KG1 (cell line): ENCODE measurements around the gene ODC1.
A peak's percentile ranks its signal among the peaks of the same experiment; 100 is the strongest.
"Not testable (repeated sequence)": the region's sequence is repeated elsewhere in the genome, so short reads cannot be mapped to it uniquely, and the experiment has no call there.

Source experiments
- DNase-seq: peaks from one replicate; lab custom pipeline; 2025; lab: John Stamatoyannopoulos, UW

Gene ODC1

DNA sequence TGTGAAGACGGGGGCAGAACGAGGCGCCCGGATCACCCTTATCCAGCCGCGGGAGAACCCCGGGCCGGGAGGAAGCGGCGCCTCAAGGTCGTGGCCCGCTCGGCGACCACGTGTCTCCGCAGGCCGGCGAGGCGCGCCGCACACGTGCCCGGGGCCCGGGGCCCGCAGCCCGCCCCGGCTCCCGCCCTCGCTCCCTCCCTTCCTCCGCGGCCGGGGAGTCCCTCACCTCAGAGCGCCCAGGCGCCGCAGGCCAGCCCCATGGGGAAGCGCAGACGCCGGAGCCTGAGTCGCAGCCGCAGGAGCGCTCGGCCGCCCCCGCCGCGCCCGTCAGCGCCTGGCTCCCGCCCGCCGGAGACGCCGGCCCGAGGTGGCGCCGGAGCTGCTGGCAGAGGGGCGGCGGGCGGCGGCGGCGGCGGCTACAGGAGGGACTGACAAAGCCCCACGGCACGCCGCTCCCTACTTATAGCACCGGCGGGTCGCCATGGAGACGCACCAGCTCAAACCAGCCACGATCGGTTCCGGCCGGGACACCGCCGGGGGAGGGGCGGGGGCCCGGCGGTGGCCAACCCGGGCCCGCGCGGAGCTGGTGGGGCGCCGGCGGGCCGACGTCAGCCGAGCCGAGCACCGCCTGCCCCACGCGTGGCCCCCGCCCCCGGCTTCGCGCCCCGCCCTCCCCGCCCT, at the start of gene ODC1:
Gene ODC1 (minus strand): TSS at position 433 of the 681 bp plus-strand sequence. CDS start 3,295 bp downstream, outside the sequence.
- peak; percentile 83 for DNase-seq

DNA sequence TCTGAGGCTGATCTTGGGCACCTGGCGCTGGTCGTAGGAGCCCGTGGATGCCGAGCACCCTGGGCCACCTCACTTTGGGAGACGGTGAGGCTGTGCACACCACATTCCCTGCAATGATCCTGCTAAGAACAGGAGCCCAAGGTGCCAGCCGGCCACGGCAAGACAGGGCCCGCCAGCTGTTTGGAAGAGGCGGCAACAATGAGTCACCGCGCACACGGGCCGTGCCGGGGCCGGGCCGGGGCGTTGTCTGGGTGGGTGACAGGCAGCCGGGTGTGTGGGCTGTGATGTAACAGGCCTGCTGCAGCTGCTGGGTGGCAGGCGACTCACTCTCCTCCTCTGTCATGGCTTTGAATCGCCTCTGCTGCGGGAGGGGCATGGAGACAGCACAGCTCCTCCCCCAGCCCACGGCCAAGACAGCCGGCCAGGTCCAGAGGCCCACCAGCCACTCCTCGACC, 49.7 kb upstream of the ODC1 start:
- DNase-seq: no peak

DNA sequence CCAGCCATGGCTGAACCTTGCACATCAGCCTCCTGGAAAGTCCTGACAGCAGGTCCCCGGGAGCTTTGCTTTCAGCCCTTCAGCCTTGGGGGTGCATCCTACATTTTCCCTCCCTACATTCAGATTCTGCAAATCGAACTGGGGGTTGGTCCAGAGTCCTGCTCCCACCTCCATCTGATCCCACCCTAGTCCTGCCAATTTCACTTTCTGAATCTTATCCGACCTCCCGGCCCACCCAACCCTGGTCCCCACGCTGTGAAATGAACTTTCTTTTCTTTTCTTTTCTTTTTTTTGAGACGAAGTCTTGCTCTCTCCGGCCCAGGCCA, 47.8 kb upstream of the ODC1 start:
- DNase-seq: no peak

DNA sequence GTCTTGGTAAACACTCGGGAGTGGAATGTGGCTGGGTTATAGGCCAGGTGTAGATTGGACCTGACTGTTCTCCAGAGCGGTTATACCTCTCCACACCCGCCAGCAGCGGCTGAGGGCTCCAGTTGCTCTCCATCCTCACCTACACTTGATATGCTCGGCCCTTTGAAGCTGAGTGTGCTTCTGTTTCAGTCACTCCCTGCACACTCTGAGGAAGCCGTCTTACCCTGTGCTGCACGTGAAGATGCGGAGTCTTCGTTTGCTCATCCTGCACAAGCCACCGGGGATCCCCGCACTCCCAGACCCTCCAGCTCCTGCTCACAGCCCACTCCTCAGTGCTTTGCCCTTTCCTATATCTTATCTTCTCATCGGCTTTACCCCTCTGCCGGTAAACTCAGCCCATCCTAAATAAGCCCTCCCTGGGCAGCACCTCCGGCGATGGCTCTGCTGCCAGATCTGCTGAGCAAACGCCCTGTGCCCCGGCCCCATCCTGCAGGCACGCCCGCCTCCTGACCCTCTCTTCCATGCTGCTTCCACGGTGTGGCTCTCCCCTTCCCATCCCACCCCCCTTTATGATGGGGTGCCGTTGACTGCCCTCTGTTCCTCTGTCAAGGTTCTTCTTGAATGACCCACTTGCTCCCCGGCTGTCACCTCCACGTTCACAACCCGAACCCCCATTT, 47.3 kb upstream of the ODC1 start:
- no peak for DNase-seq

DNA sequence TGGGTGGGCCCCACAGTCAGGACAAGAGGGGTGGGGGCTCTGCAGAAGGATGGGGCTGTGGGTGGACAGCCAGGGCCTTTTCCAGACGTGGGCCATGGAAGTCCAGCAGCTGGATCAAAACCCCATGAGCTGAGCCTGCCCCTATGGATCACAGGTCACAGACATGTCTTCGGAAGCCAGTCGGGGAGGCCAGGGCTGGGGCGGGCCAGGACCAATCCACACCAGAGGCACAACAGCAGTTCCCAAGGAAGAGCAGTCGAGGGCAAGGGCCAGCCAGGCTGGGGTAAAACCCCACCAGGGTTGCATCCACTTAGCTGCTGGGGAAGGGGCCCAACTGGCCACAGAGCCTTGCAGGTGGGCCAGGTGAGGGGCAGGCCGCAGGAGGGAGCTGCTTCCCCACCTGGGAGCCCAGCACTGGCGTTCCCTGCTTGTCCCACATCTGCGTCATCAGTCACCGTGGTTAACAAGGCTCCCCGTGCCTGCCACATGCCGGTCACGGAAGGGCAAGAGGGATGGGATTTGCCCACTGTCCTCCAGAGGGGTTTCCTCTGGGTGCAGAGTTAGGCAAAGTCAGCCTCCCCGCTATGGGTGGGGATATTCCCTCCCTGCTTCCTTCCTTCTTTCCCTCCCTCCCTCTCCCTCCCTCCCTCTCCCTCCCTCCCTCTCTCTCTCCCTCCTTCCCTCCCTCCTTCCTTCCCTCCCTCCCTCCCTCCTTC, 46.4 kb upstream of the ODC1 start:
- DNase-seq: no peak

DNA sequence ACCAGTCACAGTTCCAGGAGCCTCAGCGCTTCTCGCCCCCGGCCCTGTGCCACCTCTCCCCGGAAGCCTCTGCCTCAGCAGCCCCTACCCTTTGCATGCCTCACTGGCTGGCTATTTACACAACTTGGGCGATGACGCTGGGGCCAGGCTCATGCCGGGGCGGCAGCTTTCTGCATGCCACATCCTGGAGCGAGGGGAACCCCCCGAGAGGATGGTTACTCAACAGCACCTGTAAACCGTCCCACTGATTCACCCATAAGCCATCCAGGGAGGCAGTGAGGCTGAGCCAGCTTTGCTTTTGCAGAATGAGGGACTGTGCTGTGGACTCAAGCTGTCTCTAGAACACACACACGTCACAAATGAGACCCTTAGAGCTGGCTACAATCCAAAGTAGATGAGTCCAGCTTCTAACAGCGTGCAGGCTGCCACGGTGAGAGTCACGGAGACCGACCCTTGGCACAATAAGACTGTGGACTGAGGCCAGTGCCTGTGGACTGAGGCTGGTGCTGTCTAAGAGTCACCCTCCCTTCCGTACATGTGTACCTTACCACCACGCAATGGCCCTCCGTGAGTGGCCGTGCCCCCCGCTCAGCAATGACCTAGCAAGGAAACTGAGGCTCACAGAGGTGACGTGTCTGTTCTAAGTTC, 45.6 kb upstream of the ODC1 start:
- no peak for DNase-seq

DNA sequence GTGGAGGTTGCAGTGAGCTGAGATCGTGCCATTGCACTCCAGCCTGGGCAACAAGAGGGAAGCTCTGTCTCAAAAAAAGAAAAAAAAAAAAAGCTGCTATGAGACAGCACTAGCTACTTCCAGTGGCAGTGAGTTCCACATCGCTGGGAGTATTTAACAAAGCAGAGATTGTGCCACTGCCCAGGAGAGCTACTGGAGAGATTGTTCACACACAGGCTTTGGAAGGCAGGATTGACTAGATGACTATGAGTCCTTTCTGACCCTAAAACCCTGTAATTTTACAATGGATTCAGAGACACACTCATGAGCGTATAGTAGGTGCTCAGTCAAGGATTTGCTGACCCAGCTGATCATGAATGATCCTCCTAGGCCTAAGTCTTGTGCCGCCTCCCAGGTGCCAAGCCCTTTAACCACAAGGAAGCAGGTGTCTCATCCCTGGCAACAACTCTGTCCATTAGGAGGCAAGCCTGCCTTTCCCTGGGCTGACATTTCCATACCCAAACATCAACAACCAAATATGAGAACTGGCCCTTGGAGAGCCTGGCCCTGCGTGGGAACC, 45.0 kb upstream of the ODC1 start:
- no peak for DNase-seq

DNA sequence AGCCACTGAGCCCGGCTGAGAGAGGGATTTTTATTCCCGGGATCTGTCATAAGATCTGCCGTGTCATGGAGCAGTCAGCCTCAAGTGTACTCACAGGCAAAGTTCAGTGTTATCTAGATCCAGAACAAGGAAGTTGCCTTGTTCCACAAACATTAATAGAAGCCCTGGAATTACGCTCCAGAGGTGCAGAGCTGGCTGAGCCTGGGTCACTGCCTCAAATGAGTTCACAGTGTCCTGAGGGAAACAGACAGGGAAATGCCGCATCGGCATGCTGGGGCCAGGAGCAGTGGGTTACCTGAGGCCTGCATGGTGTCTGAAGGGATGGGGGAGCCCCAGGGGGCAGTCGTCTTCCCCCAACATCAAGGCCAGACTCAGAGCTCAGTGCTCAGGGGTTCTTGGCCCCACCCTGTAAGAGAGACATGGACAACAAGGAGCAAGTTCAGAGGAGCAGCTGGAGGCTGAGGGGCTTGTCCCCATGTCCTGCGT, 42.7 kb upstream of the ODC1 start:
- DNase-seq: no peak

DNA sequence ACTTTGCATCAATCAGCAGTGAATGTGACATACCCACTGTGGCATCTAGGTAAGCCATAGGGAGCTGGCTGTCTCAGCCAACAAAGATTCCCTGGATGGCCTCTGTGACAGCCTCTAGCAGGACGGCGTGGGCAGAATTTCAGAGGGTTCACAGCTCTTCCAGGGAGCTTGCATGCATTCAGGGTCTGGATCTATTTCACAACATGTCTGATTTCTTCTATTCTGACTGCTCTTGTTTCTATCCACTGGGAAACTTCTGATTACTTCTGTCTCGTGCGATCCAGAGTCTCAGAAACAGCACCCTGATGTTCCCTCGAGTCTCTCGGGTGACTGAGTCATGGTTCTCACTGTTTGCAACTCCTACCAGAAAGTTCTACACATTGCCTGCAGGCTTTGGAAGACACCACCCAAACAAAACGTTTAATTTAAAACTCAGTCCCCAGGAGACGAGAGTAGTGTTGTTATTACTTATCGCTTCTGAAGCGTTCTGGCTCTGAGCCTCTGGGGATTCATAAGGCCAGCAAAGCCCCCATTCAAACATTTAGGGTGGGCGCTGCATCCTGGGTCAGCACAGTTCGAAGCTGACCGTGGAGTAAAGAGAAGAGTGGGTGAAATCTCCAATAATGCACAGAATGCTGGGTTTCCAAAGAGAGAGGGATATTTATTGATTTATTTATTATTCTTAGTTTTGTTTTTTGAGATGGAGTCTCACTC, 41.9 kb upstream of the ODC1 start:
- DNase-seq: no peak

DNA sequence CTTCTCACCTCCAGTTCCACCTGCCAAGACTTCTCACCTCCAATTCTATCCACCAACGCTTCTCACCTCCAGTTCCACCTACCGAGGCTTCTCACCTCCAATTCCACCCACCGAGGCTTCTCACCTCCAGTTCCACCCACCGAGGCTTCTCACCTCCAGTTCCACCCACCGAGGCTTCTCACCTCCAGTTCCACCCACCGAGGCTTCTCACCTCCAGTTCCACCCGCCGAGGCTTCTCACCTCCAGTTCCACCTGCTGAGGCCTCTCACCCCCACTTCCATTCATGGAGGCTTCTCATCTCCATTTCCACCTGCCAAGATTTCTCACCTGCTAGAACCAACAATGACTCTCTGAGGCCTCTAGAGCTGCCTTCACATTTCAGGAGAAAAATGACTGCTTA, 40.0 kb upstream of the ODC1 start:
- not testable (repeated sequence) for DNase-seq

DNA sequence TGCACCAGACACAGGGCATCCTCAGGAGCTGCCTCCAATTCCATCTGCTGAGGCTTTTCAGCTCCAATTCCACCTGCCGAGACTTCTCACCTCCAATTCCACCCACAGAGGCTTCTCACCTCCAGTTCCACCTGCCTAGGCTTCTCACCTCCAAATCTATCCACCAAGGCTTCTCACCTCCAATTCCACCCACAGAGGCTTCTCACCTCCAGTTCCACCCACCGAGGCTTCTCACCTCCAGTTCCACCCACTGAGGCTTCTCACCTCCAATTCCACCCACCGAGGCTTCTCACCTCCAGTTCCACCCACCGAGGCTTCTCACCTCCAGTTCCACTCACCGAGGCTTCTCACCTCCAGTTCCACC, 39.6 kb upstream of the ODC1 start:
- not testable (repeated sequence) for DNase-seq

DNA sequence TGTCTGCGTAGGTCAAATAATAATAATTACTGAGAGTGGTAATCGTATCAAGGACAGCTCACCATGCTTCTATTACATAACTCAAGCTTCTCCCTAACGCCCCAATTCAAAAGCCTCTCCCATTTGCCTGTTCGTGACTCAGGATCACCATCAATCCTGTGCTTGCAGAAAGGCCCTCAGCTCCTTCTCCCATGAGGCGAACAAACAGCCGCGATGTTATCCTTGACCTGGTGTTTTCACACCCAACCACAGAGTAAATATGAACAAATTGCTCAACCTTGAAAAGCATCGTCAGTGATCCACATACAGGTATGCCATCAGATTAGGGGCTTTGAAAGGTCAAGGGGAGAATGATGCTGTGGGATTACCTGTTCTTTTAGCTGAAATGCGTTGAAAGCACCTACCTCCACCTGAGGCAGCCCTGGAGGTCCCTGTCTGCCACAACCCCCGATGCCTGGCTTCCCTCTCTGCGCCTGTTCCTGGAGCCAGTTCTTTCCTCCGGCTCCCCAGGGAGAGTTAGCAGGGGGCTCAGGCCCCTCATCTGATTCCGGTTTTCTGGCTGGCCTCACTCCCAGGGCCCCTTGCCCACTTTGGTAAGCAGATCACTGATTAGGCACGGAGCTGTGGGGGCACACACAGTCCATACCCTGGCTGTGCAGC, 39.1 kb upstream of the ODC1 start:
- no peak for DNase-seq

DNA sequence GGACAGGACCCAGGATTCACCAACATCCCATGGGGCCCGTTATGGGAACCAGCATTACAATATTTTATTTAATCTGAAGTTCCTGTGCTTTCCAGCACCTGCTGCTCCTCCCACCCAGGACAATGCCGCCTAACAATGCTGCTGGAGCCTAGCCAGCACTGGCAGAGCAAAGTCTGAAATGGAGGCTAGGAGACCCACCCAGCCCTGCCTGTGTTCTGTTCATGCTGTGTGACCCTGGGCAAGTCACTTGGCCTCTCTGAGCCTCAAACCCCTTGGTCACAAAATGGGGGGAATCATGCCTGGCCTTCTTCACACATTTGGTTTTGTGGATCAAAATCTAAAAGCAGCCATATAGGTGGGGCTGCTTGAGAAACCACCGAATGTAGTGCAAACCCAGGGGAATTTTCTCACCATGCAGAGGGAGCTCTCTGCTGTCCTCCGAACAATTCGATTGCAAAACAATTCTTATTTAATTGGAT, 38.5 kb upstream of the ODC1 start:
- DNase-seq: no peak

DNA sequence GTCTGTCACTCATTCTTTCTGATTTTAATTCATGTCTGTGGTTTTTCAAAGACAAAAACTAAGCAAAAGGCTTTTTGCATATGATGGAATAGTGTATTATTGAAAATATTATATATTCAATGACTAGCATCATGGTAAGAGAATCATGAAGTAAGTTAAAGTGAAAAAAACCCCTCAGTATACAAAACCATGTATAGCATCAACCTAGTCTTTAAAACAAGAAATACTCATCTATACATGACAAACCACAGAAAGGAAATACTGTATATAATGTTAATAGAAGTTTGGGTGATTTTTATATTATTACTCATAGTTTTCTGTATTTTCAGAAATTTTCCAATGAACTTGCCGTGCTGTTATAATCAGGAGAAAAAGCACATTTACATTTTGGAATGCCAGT, 38.0 kb upstream of the ODC1 start:
- no peak for DNase-seq

DNA sequence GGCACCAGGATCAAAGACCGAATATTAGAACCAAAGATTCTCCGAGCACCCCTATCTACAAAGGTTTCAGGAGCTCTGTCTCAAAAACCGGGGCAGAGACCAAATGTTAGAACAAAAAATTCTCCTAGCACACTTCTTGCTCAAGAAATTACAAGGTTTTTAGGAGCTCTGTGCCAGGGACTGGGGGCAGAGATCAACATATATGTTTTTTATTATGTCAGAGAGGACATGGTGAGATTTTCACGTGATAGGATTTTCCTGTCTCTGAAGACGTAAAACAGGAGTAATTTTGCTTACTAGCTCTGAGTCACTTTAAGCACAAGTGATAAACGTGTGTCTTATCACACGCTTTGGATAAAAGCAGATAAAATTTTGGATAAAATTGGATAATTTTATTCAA, 34.8 kb upstream of the ODC1 start:
- DNase-seq: no peak

DNA sequence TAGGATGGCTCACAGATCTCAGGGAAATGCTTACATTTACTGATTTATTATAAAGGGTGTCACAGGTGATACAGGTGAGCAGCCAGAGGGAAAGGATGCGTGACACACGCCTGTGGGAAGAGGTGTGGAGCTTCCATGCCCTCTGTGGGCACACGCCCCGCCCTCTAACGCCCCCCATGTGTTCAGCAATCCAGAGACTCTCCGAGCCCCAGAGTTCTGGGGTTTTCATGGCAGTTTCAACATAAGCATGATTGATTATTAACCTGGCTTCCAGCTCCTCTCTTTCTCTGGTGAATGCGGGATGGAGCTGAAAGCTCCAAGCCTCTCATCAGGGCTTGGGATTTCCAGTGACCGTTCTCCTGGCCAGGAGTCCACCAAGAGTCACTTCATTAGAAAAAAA, 34.3 kb upstream of the ODC1 start:
- no peak for DNase-seq

DNA sequence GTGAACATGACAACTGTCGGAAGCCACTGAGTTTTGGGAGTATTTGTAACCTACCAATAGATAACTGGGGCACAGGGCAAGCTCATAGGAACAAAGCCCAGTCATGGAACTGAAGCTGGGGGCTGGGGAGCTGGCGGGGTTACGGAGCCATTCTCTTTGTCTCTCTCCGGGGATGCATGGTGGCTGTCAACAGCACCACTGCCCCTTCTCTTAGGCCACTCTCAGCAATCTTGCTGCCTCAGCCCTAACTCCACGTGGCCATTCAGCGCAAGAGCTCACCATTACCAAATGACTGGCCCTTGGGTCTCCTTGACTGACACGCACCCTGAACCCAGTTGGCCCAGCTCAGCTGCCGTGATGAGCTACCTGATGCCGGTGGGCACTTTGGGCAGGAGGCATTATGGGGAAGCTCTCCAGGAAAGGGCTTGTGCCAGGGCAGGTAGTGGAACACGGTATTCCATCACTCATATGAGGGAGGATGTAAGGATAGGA, 33.6 kb upstream of the ODC1 start:
- no peak for DNase-seq

DNA sequence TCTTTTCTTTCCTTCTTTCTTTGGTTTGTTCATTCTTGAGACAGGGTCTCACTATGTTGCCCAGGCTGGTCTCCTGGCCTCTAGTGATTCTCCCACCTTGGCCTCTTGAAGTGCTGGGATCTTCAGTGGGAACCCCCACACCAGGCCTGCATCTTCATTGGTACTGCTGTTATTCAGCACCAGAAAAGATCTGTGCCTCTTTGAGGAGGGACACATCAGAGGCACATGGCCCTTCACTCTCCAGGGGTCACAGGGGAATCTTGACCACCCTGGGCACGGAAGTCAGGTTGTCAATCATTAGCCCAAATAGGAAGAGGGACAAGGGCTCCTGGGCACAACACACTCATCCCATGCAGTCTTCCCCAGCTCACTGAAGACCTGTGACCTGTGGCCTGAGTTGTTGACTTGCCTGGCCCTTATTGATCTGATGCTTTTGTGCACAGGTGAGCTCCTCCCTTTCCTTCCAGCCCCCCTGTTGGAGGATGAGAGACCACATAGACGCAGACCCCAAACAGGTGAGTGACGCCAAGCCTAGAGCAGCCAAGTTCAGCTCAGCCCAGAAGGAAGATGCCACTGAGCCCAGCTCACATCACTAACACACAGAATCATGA, 33.0 kb upstream of the ODC1 start:
- DNase-seq: no peak

DNA sequence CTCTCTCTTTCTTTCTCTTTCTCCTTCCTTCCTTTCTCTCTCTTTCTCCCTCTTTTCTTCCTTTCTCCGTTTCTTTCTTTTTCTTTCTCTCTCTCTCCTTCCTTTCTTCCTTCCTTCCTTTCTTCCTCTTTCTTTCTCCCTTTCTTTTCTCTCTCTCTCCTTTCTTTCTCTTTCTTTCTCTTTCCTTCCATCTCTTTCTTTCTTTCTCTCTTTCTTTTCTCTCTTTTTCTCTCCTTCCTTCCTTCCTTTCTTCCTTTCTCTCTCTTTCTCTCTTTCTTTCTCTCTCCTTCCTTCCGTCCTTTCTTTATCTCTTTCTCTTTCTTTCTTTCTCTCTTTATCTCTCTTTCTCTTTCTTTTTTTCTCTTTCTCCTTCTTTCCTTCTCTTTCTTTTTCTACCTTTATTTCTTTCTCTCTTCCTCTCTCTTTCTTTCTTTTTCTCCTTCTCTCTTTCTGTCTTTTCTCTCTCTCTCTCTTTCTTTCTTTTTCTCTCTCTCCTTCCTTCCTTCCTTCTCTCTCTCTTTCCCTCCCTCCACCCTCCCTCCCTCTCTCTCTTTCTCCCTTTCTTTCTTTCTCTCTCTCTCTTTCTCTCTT, 32.3 kb upstream of the ODC1 start:
- DNase-seq: no peak

DNA sequence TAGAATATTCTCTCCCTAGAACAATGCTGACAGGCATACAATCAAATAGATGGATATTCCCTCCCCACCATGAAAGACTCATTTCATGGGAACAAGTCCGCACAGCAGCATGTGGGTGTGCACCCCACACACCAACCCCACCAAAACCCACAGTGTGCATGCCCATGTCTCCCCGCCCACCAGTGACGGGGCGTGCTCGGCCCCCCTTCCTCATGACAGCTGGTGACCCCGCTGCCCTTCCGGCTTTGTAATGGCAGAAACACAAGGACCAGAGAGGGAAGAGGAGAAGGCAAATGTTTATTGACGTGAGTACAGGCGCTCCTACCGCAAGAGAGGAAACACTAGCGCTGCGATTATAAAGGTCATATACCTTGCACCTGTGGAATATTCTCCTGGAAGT, 30.8 kb upstream of the ODC1 start:
- DNase-seq: no peak
